DOHH2 (cell line): ENCODE results near the gene JARID2.

Experiments used
- CTCF ChIP-seq: fragments of 200-600 bp; sonication (generic); IDR thresholded peaks from one replicate; pipeline ENCODE4 v1.5.1; 2014; ENCODE audit warnings: antibody characterized with exemption, mild to moderate bottlenecking, low read depth, low read length; ENCODE audit not compliant: poor library complexity, severe bottlenecking
- EZH2phosphoT487 ChIP-seq: fragments of 200-600 bp; sonication (generic); IDR thresholded peaks from 2 replicates; pipeline ENCODE4 v1.6.1; 2017; ENCODE audit warnings: borderline replicate concordance, mild to moderate bottlenecking, antibody characterized with exemption, low read length, moderate library complexity, mixed read lengths

GRCh38 chr6:15513801-15514711 is 268.2 kb downstream of the JARID2 start:
- TF ChIP-seq EZH2phosphoT487 (no peak), CTCF (no peak)
